ENCODE measurements around the gene FAAH. TPM values are rescaled to one million over a fixed set of nuclear protein-coding genes. Genes with fewer than 3 reads are reported as not detected.

FAAH gene
- total and polyA plus RNA-seq, 2 of the 4 experiments (the other 2 are of a cell fraction), result under 0.01 to 0.19 TPM

- Histone ChIP-seq H2AFZ (replicated peaks; ENCODE audit: low read length, poor library complexity) (peak overlapping the region; percentile 65), H4K91ac (ENCODE audit: insufficient read depth, low read depth, low read length) (no peak overlapping the region), H3K9ac (ENCODE audit: low read depth, low read length) (no peak overlapping the region; the same call in 1 of the 2 replicates), H3K4ac (ENCODE audit: low read depth, low read length) (no peak overlapping the region), H3K9me3 (ENCODE audit: control insufficient read depth, insufficient read depth, low read length) (no peaks in the 10 kb centered on the region), H2BK120ac (ENCODE audit: low read depth, low read length) (no peak overlapping the region), H3K27ac (ENCODE audit: insufficient read depth, low read length) (no peak overlapping the region), H3K14ac (replicated peaks; ENCODE audit: low read depth, low read length) (no peak overlapping the region), H3K9me1 (ENCODE audit: insufficient read depth, low read length) (no peaks in the 10 kb centered on the region), H2AK5ac (ENCODE audit: low read depth, low read length) (no peak overlapping the region), H3K79me1 (ENCODE audit: low read depth in 1 of 2, low read length in 2 of 2) (no peaks in the 10 kb centered on the region), H2BK20ac (ENCODE audit: low read depth, low read length) (no peak overlapping the region), H3K18ac (ENCODE audit: low read depth, low read length) (no peak overlapping the region), H3K4me2 (ENCODE audit: low read depth, low read length) (peak overlapping the region; percentile 52; the same call in 1 of the 2 replicates), H3K4me1 (ENCODE audit: control insufficient read depth, insufficient read depth, low read length) (no peaks in the 10 kb centered on the region; the same call in 1 of the 2 replicates), H3K27me3 (ENCODE audit: control insufficient read depth, insufficient read depth, low read length) (peaks cover 84% of the 10 kb centered on the region), H3K23ac (ENCODE audit: low read depth, low read length) (no peak overlapping the region), H3K56ac (ENCODE audit: extremely low read depth, insufficient read depth, low read length) (no peak overlapping the region), H2BK5ac (ENCODE audit: low read depth, low read length, poor library complexity, severe bottlenecking) (no peak overlapping the region), H4K20me1 (ENCODE audit: insufficient read depth, low read length) (no peaks in the 10 kb centered on the region), H2BK15ac (ENCODE audit: low read depth, low read length) (no peak overlapping the region), H3K36me3 (ENCODE audit: control insufficient read depth, insufficient read depth, low read length) (no peaks in the 10 kb centered on the region), H2AK9ac (replicated peaks; ENCODE audit: low read depth, low read length, poor library complexity) (no peak overlapping the region), H4K8ac (ENCODE audit: low read depth in 2 of 2, low read length in 2 of 2) (no peak overlapping the region), H4K5ac (ENCODE audit: low read depth, low read length) (no peak overlapping the region), H3K4me3 (ENCODE audit: insufficient read depth, low read depth, low read length) (no peak overlapping the region)
- 4% methylated on average over 43 of the region's 76 CpGs; no CpG with 5 or more reads in 1 of the 2 experiments for WGBS, 2 experiments (ENCODE audit: extremely low coverage in 2 of 2, insufficient read length in 1 of 2)
- in situ Hi-C loops (cut with MboI; ENCODE audit: low sequenced_read_pairs) (loop anchor here (5.0 kb wide), 1 partner anchor 79 kb away; no protein-coding TSS in a partner anchor), intact Hi-C loops (cut with micrococcal nuclease) (no loop called here), dilution Hi-C loops (cut with HindIII; ENCODE audit: low sequenced_read_pairs, unreplicated experiment) (no loop called here)
- BruUV-seq (replicated peaks), result no TSS peak
- DNase-seq (no peak), ATAC-seq (ENCODE audit: low read depth) (peak; percentile 63)
- CTCF ChIA-PET, result no interaction called here
- POLR2A ChIA-PET (ENCODE audit: unreplicated experiment), result no interaction called here
- TF ChIP-seq, protein P1, sequence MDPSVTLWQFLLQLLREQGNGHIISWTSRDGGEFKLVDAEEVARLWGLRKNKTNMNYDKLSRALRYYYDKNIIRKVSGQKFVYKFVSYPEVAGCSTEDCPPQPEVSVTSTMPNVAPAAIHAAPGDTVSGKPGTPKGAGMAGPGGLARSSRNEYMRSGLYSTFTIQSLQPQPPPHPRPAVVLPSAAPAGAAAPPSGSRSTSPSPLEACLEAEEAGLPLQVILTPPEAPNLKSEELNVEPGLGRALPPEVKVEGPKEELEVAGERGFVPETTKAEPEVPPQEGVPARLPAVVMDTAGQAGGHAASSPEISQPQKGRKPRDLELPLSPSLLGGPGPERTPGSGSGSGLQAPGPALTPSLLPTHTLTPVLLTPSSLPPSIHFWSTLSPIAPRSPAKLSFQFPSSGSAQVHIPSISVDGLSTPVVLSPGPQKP (IDR thresholded peaks at IDR 0.05; ENCODE audit: borderline replicate concordance, low read depth, low read length), result no peak
- TF ChIP-seq RFX5 (IDR thresholded peaks at IDR 0.05; ENCODE audit: low read depth, low read length), result no peak
- TF ChIP-seq CEBPB (IDR thresholded peaks at IDR 0.05; ENCODE audit: low read depth, low read length), result no peak
- no peak for TF ChIP-seq MAZ (IDR thresholded peaks at IDR 0.05; ENCODE audit: borderline replicate concordance, low read depth, low read length)
- no peak for TF ChIP-seq MXI1 (IDR thresholded peaks at IDR 0.05; ENCODE audit: borderline replicate concordance, low read depth, low read length)
- TF ChIP-seq RCOR1 (IDR thresholded peaks at IDR 0.05; ENCODE audit: insufficient replicate concordance, low read length), result no peak
- TF ChIP-seq MAFK (IDR thresholded peaks at IDR 0.05; ENCODE audit: low read depth, low read length), result no peak
- TF ChIP-seq USF2 (IDR thresholded peaks at IDR 0.05; ENCODE audit: low read depth, low read length), result no peak
- no peak for TF ChIP-seq RAD21 (IDR thresholded peaks at IDR 0.05; ENCODE audit: low read length)
- TF ChIP-seq CHD1 (IDR thresholded peaks at IDR 0.05; ENCODE audit: low read depth, low read length), result no peak
- TF ChIP-seq POLR2A (IDR thresholded peaks at IDR 0.05; ENCODE audit: low read depth, low read length), result no peak
- no peak for TF ChIP-seq CTCF (conservative IDR thresholded peaks at IDR 0.05; ENCODE audit: low read depth, low read length)
- no peak for TF ChIP-seq BHLHE40 (IDR thresholded peaks at IDR 0.05; ENCODE audit: low read depth, low read length)
- no peak for TF ChIP-seq FOS (IDR thresholded peaks at IDR 0.05; ENCODE audit: low read depth, low read length)
- no peak for TF ChIP-seq NFE2L2 (IDR thresholded peaks at IDR 0.05; ENCODE audit: low read depth, low read length)
These were observed 54.2 kb downstream of the FAAH start for GRCh38 chr1:46448109-46448911.
